ENCODE data around the gene IQCC. TPM values are rescaled to one million over a fixed set of nuclear protein-coding genes. Genes with fewer than 3 reads are reported as not detected.
A peak's percentile ranks its signal among the peaks of the same experiment; 100 is the strongest.

IQCC gene
- total and polyA plus RNA-seq, 2 experiments from 2014 or later = 1.5 TPM

DNA sequence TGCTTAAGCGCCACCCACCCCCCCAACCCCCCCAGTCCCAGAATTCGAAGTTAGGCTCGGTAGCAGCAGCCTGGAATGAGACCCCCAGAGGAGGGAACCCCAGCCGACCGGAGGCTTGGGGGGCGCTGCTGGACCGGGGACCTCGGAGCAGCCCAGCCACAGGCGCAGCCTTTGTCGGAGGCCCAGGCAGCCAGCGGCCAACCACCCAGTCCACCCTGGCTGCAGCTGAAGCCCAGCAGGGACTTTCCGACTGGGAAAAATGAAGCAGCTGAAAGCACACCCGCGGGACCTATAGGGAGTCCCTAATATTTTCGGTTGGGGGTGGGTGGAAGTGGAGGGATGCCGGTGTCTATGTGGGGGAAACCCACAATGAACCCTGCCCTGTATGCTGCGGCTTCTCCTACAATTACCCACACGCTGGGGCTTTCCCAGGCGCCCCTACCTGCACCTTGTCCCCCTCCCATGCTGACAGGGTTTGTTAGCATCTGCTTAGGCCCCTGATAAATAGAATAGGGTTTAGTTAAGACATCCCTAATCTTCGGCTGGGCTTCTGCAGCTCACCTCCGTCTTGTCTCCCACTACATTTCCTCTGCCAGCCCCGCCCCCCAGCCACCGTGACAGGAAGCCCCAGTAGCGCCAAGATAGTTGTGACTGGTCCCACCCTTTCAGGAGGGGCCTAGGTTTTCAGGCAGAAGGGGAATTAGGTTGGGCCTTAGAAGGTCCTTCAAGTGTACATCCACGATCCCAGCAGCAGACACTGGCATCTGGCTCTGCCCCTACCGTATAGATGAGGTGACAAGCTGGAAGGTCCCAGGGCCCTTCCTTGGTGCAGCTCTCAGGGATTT, 4.2 kb upstream of the IQCC start:
- no peaks in the 10 kb centered on the region for H4K20me1 ChIP-seq (ENCODE audit: insufficient read depth, poor library complexity, severe bottlenecking)
- no peaks in the 10 kb centered on the region for H3K9me2 ChIP-seq (replicated peaks; ENCODE audit: insufficient read depth)
- TF ChIP-seq EZH2 (IDR thresholded peaks at IDR 0.05; ENCODE audit: borderline replicate concordance) = no peak
- no peak for TF ChIP-seq EZH2phosphoT487 (IDR thresholded peaks at IDR 0.05; ENCODE audit: low read depth, severe bottlenecking, unreplicated experiment)
- TF ChIP-seq, protein P1, sequence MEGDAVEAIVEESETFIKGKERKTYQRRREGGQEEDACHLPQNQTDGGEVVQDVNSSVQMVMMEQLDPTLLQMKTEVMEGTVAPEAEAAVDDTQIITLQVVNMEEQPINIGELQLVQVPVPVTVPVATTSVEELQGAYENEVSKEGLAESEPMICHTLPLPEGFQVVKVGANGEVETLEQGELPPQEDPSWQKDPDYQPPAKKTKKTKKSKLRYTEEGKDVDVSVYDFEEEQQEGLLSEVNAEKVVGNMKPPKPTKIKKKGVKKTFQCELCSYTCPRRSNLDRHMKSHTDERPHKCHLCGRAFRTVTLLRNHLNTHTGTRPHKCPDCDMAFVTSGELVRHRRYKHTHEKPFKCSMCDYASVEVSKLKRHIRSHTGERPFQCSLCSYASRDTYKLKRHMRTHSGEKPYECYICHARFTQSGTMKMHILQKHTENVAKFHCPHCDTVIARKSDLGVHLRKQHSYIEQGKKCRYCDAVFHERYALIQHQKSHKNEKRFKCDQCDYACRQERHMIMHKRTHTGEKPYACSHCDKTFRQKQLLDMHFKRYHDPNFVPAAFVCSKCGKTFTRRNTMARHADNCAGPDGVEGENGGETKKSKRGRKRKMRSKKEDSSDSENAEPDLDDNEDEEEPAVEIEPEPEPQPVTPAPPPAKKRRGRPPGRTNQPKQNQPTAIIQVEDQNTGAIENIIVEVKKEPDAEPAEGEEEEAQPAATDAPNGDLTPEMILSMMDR (IDR thresholded peaks at IDR 0.05; ENCODE audit: poor library complexity) = peak; percentile 15
- H3K4me2 ChIP-seq = peak overlapping the region; percentile 97
- H2AFZ ChIP-seq = peak overlapping the region; percentile 84
- peak overlapping the region; percentile 82 for H3K27ac ChIP-seq
- H3K36me3 ChIP-seq (replicated peaks; ENCODE audit: insufficient read depth, low read depth) = no peaks in the 10 kb centered on the region
- no peaks in the 10 kb centered on the region for H3K4me1 ChIP-seq (ENCODE audit: insufficient read depth)
- H3K27me3 ChIP-seq = no peaks in the 10 kb centered on the region
- no peaks in the 10 kb centered on the region for H3K79me2 ChIP-seq
- peak; percentile 78 for DNase-seq (ENCODE audit: low spot score)
- 12% methylated on average over 25 of the region's 26 CpGs for WGBS (ENCODE audit: low lambda C conversion rate, missing lambda C conversion rate)
- H3K9me3 ChIP-seq (ENCODE audit: low read depth) = no peaks in the 10 kb centered on the region
- H3K4me3 ChIP-seq = peak overlapping the region; percentile 31

DNA sequence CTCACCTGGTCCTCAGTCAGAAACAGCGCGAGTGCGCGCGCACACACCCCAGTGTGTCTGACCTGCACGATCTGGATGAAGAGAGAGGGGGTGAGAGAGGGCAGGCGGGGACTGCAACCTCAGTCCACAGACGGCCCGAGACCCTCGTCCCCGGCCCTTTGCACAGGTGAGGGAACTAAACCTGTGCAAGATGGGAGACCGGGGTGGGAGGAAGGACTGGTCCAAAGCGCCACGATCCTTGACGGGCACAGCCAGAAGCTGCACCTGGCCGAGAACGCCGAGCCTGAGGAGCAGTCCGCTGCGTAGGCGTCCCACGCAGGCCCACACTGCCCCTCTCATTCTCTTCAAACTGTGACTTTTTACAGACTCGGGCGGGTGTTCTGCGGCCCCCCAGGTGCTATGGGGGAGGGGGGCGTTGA, 519 bp upstream of the IQCC start:
- H3K4me1 ChIP-seq (ENCODE audit: insufficient read depth) = no peaks in the 10 kb centered on the region
- H3K4me2 ChIP-seq = peak overlapping the region; percentile 88
- 28% methylated on average over 25 of the region's 26 CpGs for WGBS (ENCODE audit: low lambda C conversion rate, missing lambda C conversion rate)
- TF ChIP-seq, protein P1 (IDR thresholded peaks at IDR 0.05; ENCODE audit: poor library complexity) = no peak
- H3K36me3 ChIP-seq (replicated peaks; ENCODE audit: insufficient read depth, low read depth) = no peaks in the 10 kb centered on the region
- H3K4me3 ChIP-seq = peak overlapping the region; percentile 36
- H3K27me3 ChIP-seq = no peaks in the 10 kb centered on the region
- H3K27ac ChIP-seq = no peak overlapping the region
- H4K20me1 ChIP-seq (ENCODE audit: insufficient read depth, poor library complexity, severe bottlenecking) = no peaks in the 10 kb centered on the region
- H3K9me2 ChIP-seq (replicated peaks; ENCODE audit: insufficient read depth) = no peaks in the 10 kb centered on the region
- H3K79me2 ChIP-seq = no peaks in the 10 kb centered on the region
- no peaks in the 10 kb centered on the region for H3K9me3 ChIP-seq (ENCODE audit: low read depth)
- peak overlapping the region; percentile 58 for H2AFZ ChIP-seq
- no peak for DNase-seq (ENCODE audit: low spot score)

DNA sequence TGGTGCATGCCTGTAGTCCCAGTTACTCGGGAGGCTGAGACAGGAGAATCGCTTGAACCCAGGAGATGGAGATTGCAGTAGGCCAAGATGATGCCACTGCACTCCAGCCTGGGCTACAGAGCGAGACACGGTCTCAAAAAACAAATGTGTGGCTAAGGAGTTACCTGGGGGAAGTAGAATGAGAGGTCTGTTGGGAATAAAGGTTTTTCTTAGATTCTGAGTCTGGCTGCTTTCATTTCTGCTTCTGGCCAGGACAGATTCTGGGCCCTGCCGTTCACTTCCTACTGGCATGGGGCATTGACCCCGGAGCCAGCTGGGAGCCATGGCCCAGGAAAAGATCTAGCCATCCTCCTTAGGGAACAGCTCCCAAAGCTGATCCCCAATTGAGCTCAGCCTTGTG, 3.0 kb downstream of the IQCC start:
- 96% methylated on average over 6 of the region's 6 CpGs for WGBS (ENCODE audit: low lambda C conversion rate, missing lambda C conversion rate)
- H3K4me2 ChIP-seq = no peak overlapping the region
- TF ChIP-seq, protein P1 (IDR thresholded peaks at IDR 0.05; ENCODE audit: poor library complexity) = no peak
- TF ChIP-seq EZH2phosphoT487 (IDR thresholded peaks at IDR 0.05; ENCODE audit: low read depth, severe bottlenecking, unreplicated experiment) = no peak
- no peak for TF ChIP-seq EZH2 (IDR thresholded peaks at IDR 0.05; ENCODE audit: borderline replicate concordance)
- H3K4me1 ChIP-seq (ENCODE audit: insufficient read depth) = no peaks in the 10 kb centered on the region
- no peaks in the 10 kb centered on the region for H3K9me3 ChIP-seq (ENCODE audit: low read depth)
- no peak overlapping the region for H3K4me3 ChIP-seq
- no peak for DNase-seq (ENCODE audit: low spot score)
- no peaks in the 10 kb centered on the region for H4K20me1 ChIP-seq (ENCODE audit: insufficient read depth, poor library complexity, severe bottlenecking)
- H3K27ac ChIP-seq = no peak overlapping the region
- no peaks in the 10 kb centered on the region for H3K9me2 ChIP-seq (replicated peaks; ENCODE audit: insufficient read depth)
- H3K79me2 ChIP-seq = no peaks in the 10 kb centered on the region
- H3K36me3 ChIP-seq (replicated peaks; ENCODE audit: insufficient read depth, low read depth) = no peaks in the 10 kb centered on the region
- H2AFZ ChIP-seq = no peak overlapping the region
- H3K27me3 ChIP-seq = no peaks in the 10 kb centered on the region

All from hepatocyte (in vitro differentiated cells).